Measurements from ENCODE around the gene SPAG8. TPM values are rescaled to one million over a fixed set of nuclear protein-coding genes. Genes with fewer than 3 reads are reported as not detected.

SPAG8 gene
- total and polyA plus RNA-seq, 9 of the 15 experiments (the other 6 are each of a cell fraction or from before 2014, with no cell fraction given), result 0.03 to 0.47 (median 0.21) TPM

DNA sequence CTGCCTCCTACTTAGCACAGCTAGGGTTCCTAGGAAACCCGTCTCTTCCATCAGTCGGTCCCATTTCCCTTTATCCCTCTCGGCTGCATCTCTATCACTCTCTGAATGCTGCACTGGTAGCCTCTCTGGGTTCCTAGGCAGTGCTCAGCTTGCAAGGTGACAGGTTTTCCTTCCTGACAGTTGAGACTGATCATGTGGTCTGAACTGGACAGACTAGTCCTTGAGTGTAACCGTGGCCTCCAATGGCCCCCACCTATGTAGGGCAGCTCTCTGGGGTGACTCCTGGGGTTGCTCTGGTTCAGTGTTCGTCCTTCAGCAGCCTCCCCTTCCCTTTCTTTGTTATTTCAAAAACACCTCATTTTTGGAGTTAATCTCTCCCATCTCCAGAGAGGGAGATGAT, 20.8 kb upstream of the SPAG8 start:
- in situ Hi-C loops (cut with MboI) (no loop called here), intact Hi-C loops (cut with micrococcal nuclease) (no loop called here)
- Histone ChIP-seq H3K79me2 (ENCODE audit: control insufficient read depth, insufficient read depth, low read length) (no peaks in the 10 kb centered on the region), H3K27me3 (ENCODE audit: control insufficient read depth in 2 of 2, insufficient read depth in 2 of 2, low read length in 2 of 2) (no peaks in the 10 kb centered on the region), H4K20me1 (replicated peaks; ENCODE audit: control insufficient read depth, insufficient read depth, low read length) (no peaks in the 10 kb centered on the region), H3K4me2 (ENCODE audit: insufficient read depth, low read length) (no peak overlapping the region), H3K9me1 (ENCODE audit: control insufficient read depth, insufficient read depth, low read length) (no peaks in the 10 kb centered on the region), H3K9ac (ENCODE audit: insufficient read depth in 1 of 2, low read depth in 2 of 2, low read length in 2 of 2) (no peak overlapping the region), H3K4me3 (no peak overlapping the region), H3K4me1 (replicated peaks in 1 of 2; ENCODE audit: control insufficient read depth in 2 of 2, insufficient read depth in 2 of 2, low read length in 2 of 2) (peaks cover 7 to 18% of the 10 kb centered on the region in 2 experiments; a peak in 4 of 5 replicates), H3K36me3 (ENCODE audit: control insufficient read depth, insufficient read depth, low read length) (no peaks in the 10 kb centered on the region), H2AFZ (ENCODE audit: low read depth, low read length) (no peak overlapping the region), H3K9me3 (replicated peaks; ENCODE audit: control insufficient read depth, insufficient read depth, low read depth, low read length) (no peaks in the 10 kb centered on the region), H3K27ac (ENCODE audit: extremely low read depth, low read depth, low read length) (no peak overlapping the region)
- DNase-seq (ENCODE audit: extremely low read depth in 1 of 4, low spot score in 3 of 4) (no peak), ATAC-seq (no peak), FAIRE-seq (no peak)
- POLR2A ChIA-PET, result interaction anchor here (0.5 to 1.0 kb wide), 5 partner anchors 12 to 298 kb away, joined by 3 read pairs; no protein-coding TSS in a partner anchor
- BruUV-seq (replicated peaks), result no TSS peak
- CTCF ChIA-PET (ENCODE audit: low intra/inter-chr PET ratio), result no interaction called here
- WGBS (ENCODE audit: insufficient coverage, low coverage, missing lambda C conversion rate), result 30% methylated on average over 4 of the region's 5 CpGs
- no peak for TF ChIP-seq JUND (IDR thresholded peaks at IDR 0.05; ENCODE audit: borderline replicate concordance, low read depth, low read length)
- no peak for TF ChIP-seq JUND (tag; IDR thresholded peaks at IDR 0.05; ENCODE audit: borderline replicate concordance, low read depth, low read length)
- TF ChIP-seq ZNF274 (IDR thresholded peaks at IDR 0.05; ENCODE audit: borderline replicate concordance, low read depth, low read length), result no peak
- TF ChIP-seq NR2C1 (IDR thresholded peaks at IDR 0.05), result no peak
- no peak for TF ChIP-seq NR2C1 (tag; IDR thresholded peaks at IDR 0.05)
- TF ChIP-seq ZKSCAN3 (CRISPR knock-in tag; IDR thresholded peaks at IDR 0.05), result no peak
- no peak for TF ChIP-seq ZNF696 (CRISPR knock-in tag; conservative IDR thresholded peaks at IDR 0.05)
- no peak for TF ChIP-seq KLF13 (tag; IDR thresholded peaks at IDR 0.05; ENCODE audit: borderline replicate concordance, low read depth)

All from K562 (cell line).